GM12878 (cell line): ENCODE measurements around the gene MCC. TPM values are rescaled to one million over a fixed set of nuclear protein-coding genes. Genes with fewer than 3 reads are reported as not detected.

ENCODE experiments used
- ATAC-seq: fragments of 200-7000 bp; cut with Tn5 transposase; 3 replicates; pipeline ENCODE4 v1.9.1; 2020; ENCODE audit warnings: mild to moderate bottlenecking, moderate library complexity
- BruUV-seq: library from RNA; stranded (reverse); fragments of 400-500 nt; replicated peaks from 2 replicates; lab custom pipeline; 2021; lab: Mats Ljungman, UMichigan
- CTCF ChIA-PET: fragments of 300-600 bp; sonication (Branson Sonifier 250); formaldehyde crosslinking; extraction: SDS; loops from one replicate; lab custom pipeline; 2021; ENCODE audit warnings: inconsistent platforms; lab: Yijun Ruan, JAX
- POLR2A ChIA-PET: fragments of 350-600 bp; formaldehyde crosslinking; extraction: SDS; loops from one replicate; lab custom pipeline; 2021; ENCODE audit warnings: inconsistent platforms; lab: Charles Lee
- RAD21 ChIA-PET: fragments of 300-600 bp; sonication (Branson Sonifier 250); formaldehyde crosslinking; loops from one replicate; lab custom pipeline; 2023; ENCODE audit warnings: antibody characterized with exemption; ENCODE audit not compliant: unreplicated experiment; lab: Charles Lee
- SMC1A ChIA-PET: fragments of 300-600 bp; sonication (Branson Sonifier 250); formaldehyde crosslinking; loops from one replicate; lab custom pipeline; 2023; ENCODE audit not compliant: unreplicated experiment, uncharacterized antibody; lab: Charles Lee
- DNase-seq: peaks from one replicate; pipeline ENCODE4 v3.0.0-alpha.2; 2011; ENCODE audit warnings: low read depth, low spot score
- FAIRE-seq: peaks from 3 replicates; lab custom pipeline; 2011; peaks lifted over from hg19 to GRCh38; lab: Jason Lieb, UNC
- H2AFZ ChIP-seq: 2 replicates; pipeline ENCODE4 v1.6.0; 2011; ENCODE audit warnings: low read depth, low read length, control low read depth; ENCODE audit not compliant: control insufficient read depth
- H3K27ac ChIP-seq: 2 replicates; pipeline ENCODE4 v1.5.1; 2011; ENCODE audit warnings: control low read depth; ENCODE audit not compliant: control insufficient read depth, insufficient read depth
- H3K27me3 ChIP-seq, 2 experiments: replicated peaks in 1 of 2; 2 replicates each; pipeline versions ENCODE4 v1.6.0 to v1.6.1; 2011; ENCODE audit warnings: low read length in 1 of 2; ENCODE audit not compliant: control insufficient read depth in 2 of 2, insufficient read depth in 2 of 2
- H3K36me3 ChIP-seq, 2 experiments: 2 replicates each; pipeline ENCODE4 v1.5.1; 2011; ENCODE audit warnings: low read length in 1 of 2; ENCODE audit not compliant: control insufficient read depth in 2 of 2, insufficient read depth in 2 of 2
- H3K4me1 ChIP-seq: 2 replicates; pipeline ENCODE4 v1.6.1; 2011; ENCODE audit warnings: mild to moderate bottlenecking, low read length, moderate library complexity, mixed read lengths; ENCODE audit not compliant: control insufficient read depth, insufficient read depth
- H3K4me2 ChIP-seq: 2 replicates; pipeline ENCODE4 v1.6.0; 2011; ENCODE audit warnings: control low read depth; ENCODE audit not compliant: control insufficient read depth, insufficient read depth
- H3K4me3 ChIP-seq: fragments of 200-600 bp; sonication (generic); 2 replicates; pipeline ENCODE4 v1.5.1; 2016
- H3K79me2 ChIP-seq: 2 replicates; pipeline ENCODE4 v1.6.0; 2011; ENCODE audit warnings: low read length; ENCODE audit not compliant: control insufficient read depth, insufficient read depth
- H3K9ac ChIP-seq: 2 replicates; pipeline ENCODE4 v1.8.0; 2011; ENCODE audit warnings: low read length, control low read depth, mixed read lengths; ENCODE audit not compliant: control insufficient read depth, insufficient read depth
- H3K9me3 ChIP-seq: replicated peaks from 3 replicates; pipeline ENCODE4 v1.5.1; 2011; ENCODE audit warnings: mild to moderate bottlenecking, low read length; ENCODE audit not compliant: control insufficient read depth, insufficient read depth
- H4K20me1 ChIP-seq: 2 replicates; pipeline ENCODE4 v1.6.0; 2011; ENCODE audit not compliant: control insufficient read depth, insufficient read depth
- DPF2 ChIP-seq: fragments of 450-650 bp; IDR thresholded peaks from 2 replicates; pipeline ENCODE4 v1.6.1; 2017; ENCODE audit warnings: mild to moderate bottlenecking
- MEF2B ChIP-seq: fragments of 450-650 bp; IDR thresholded peaks from 2 replicates; pipeline ENCODE4 v1.6.1; 2018; ENCODE audit warnings: mild to moderate bottlenecking, moderate library complexity; ENCODE audit not compliant: partially characterized antibody, poor library complexity, severe bottlenecking
- MLLT1 ChIP-seq: fragments of 450-650 bp; IDR thresholded peaks from 2 replicates; pipeline ENCODE4 v1.6.1; 2016; ENCODE audit warnings: mild to moderate bottlenecking
- NFIC ChIP-seq: IDR thresholded peaks from 2 replicates; pipeline ENCODE4 v1.6.1; 2012; ENCODE audit warnings: low read depth, mild to moderate bottlenecking, inconsistent platforms, low read length, moderate library complexity
- NR2C2 ChIP-seq: IDR thresholded peaks from 2 replicates; pipeline ENCODE4 v1.6.1; 2011; ENCODE audit warnings: borderline replicate concordance, low read depth; ENCODE audit not compliant: control insufficient read depth, insufficient read length
- NRF1 ChIP-seq: conservative IDR thresholded peaks from 2 replicates; pipeline ENCODE4 v1.6.1; 2011; ENCODE audit warnings: mild to moderate bottlenecking, low read depth, low read length, improper control_type of control experiment
- PAX8 ChIP-seq: fragments of 450-650 bp; IDR thresholded peaks from 2 replicates; pipeline ENCODE4 v1.6.1; 2017; ENCODE audit warnings: mild to moderate bottlenecking, moderate library complexity
- RBBP5 ChIP-seq: fragments of 200-600 bp; sonication (generic); conservative IDR thresholded peaks from 2 replicates; pipeline ENCODE4 v1.6.1; 2016
- SKIL ChIP-seq: fragments of 450-650 bp; IDR thresholded peaks from 2 replicates; pipeline ENCODE4 v1.6.1; 2017; ENCODE audit warnings: mild to moderate bottlenecking, low read depth, inconsistent platforms; ENCODE audit not compliant: poor library complexity, severe bottlenecking
- ZSCAN29 ChIP-seq: fragments of 450-650 bp; IDR thresholded peaks from 2 replicates; pipeline ENCODE4 v1.6.1; 2017; ENCODE audit warnings: mild to moderate bottlenecking, moderate library complexity
- ZZZ3 ChIP-seq: IDR thresholded peaks from 2 replicates; pipeline ENCODE4 v1.6.1; 2011; ENCODE audit warnings: low read depth; ENCODE audit not compliant: control insufficient read depth, insufficient read length
- WGBS: methylation state at CpG from one replicate; pipeline ENCODE4 v1.1.6; 2016; ENCODE audit warnings: low lambda C conversion rate; ENCODE audit not compliant: insufficient replicate concordance, insufficient coverage; ENCODE audit errors: missing lambda C conversion rate; 5-methylcytosine and 5-hydroxymethylcytosine counted together
- in situ Hi-C: fragments of 300-500 bp; cut with MboI; formaldehyde crosslinking; loops from 9 replicates; pipeline ENCODE4 v1.14.3; 2018; ENCODE audit warnings: mixed read lengths
- intact Hi-C: fragments of 100-400 bp; cut with micrococcal nuclease; formaldehyde crosslinking; loops from one replicate; pipeline ENCODE4 v1.14.2; 2022; ENCODE audit not compliant: unreplicated experiment
- polyA plus RNA-seq, 11 experiments: library from polyadenylated mRNA; depleted of rRNA in 4 of 11; unstranded in 6 of 11; stranded (reverse) in 5 of 11; fragments of >200 nt; fragmentation: Nextera tagmentation in 4 of 11; fragmentation: Illumina TruSeq in 1 of 11; extraction: Ambion mirVana in 4 of 11; extraction: Trizol in 1 of 11; gene quantifications; 1 replicate in 1 of 11; 2 replicates in 10 of 11; pipeline versions ENCODE4 v1.2.1 to v1.2.3, GENCODE V29; 2011 to 2016; ENCODE audit warnings: inconsistent platforms in 2 of 11, missing spikeins in 2 of 11, low read depth in 1 of 11
- total RNA-seq, 4 experiments: library from RNA; depleted of rRNA in 3 of 4; stranded (reverse); fragments of >200 nt in 3 of 4; fragmentation: Illumina TruSeq in 1 of 4; extraction: Trizol in 1 of 4; gene quantifications; 2 replicates each; pipeline versions ENCODE4 v1.2.1 to v1.2.3, GENCODE V29; 2013 to 2021

MCC gene
- total and polyA plus RNA-seq, 10 of the 15 experiments (the other 5 are each of a cell fraction or from before 2014, with no cell fraction given): 0.03 to 0.86 (median 0.16) TPM

GRCh38 chr5:113147537-113147936, 340.7 kb downstream of the MCC start:
- Histone ChIP-seq H2AFZ (no peak overlapping the region), H3K4me2 (no peak overlapping the region)
- TF ChIP-seq MLLT1: no peak
- TF ChIP-seq DPF2: no peak
- TF ChIP-seq PAX8: no peak
- no peak for TF ChIP-seq ZSCAN29
- TF ChIP-seq SKIL: no peak
- no peak for TF ChIP-seq NFIC
- no peak for TF ChIP-seq NRF1
- TF ChIP-seq ZZZ3: no peak
- TF ChIP-seq NR2C2: no peak
- TF ChIP-seq RBBP5: no peak
- TF ChIP-seq MEF2B: no peak
- TF ChIP-seq, all 136 proteins: peak for 0
- BruUV-seq: no TSS peak
- Histone ChIP-seq H3K27ac (no peak overlapping the region), H3K27me3 (peaks cover 0 to 2% of the 10 kb centered on the region in 2 experiments; a peak in 2 of 4 replicates), H4K20me1 (no peaks in the 10 kb centered on the region; the same call in 1 of the 2 replicates), H3K4me3 (no peak overlapping the region), H3K9me3 (no peaks in the 10 kb centered on the region), H3K36me3 (no peaks in the 10 kb centered on the region), H3K79me2 (no peaks in the 10 kb centered on the region), H3K9ac (no peak overlapping the region), H3K4me1 (no peaks in the 10 kb centered on the region)
- SMC1A ChIA-PET: no interaction called here
- POLR2A ChIA-PET: no interaction called here
- CTCF ChIA-PET: interaction anchor here (1.4 kb wide), 1 partner anchor 151 kb away, joined by 4 read pairs; no protein-coding TSS in a partner anchor
- intact Hi-C loops (no loop called here), in situ Hi-C loops (no loop called here)
- WGBS: 58% methylated on average over 7 of the region's 7 CpGs
- no peak for DNase-seq
- FAIRE-seq: no peak
- ATAC-seq: no peak
- RAD21 ChIA-PET: no interaction called here
